CD1c-positive myeloid dendritic cell (primary cell): Measurements from ENCODE around the gene FAM13A.

ENCODE experiments used
- DNase-seq: peaks from one replicate; pipeline ENCODE4 v3.0.0-alpha.2; 2016; ENCODE audit errors: extremely low spot score

The FAM13A gene

DNA sequence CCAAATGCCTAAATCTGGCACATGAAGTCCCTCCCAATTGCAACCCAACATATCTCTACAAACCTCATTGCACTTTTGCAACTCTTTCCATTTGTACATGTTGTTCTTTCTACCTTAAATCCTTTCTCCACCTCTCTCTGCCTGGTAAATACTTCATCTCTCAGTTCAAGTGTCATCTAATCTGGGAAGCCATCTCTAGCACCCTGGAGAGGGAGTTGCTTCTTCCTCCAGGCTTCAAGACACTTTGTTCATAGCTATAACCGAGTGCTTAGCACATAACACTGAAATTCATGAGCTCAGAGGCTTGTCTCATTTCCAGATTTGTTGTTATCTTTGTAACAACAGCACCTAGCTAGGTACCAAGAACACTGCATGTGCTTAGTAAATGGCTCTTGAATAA lies 244.6 kb downstream of the FAM13A start:
- DNase-seq = no peak

DNA sequence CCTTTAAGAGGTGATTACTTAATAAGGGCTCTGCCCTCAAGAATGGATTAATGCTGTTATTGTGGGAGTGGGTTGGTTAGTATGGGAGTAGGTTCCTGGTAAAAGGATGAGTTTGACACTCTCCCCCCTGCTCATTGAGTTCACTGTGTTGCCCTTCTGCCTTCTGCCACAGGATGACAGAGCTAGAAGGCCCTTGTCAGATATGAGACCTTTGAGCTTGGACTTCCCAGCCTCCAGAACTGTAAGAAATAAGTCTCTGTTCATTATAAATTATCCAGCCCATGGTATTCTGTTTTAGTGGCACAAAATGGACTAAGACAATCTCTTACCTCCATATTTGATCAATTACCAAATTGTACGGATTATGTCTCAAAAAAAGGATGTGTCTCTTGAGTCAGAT lies 245.1 kb downstream of the FAM13A start:
- no peak for DNase-seq

- DNase-seq = no peak
Observed at GRCh38 chr4:88810325-88810724, 246.7 kb downstream of the FAM13A start.

GRCh38 chr4:88809576-88810219 lies 247.3 kb downstream of the FAM13A start:
- DNase-seq = no peak

- DNase-seq = no peak
Observed at GRCh38 chr4:88809101-88809500, 247.9 kb downstream of the FAM13A start.

- DNase-seq = no peak
Observed at GRCh38 chr4:88807499-88807898, 249.5 kb downstream of the FAM13A start.

GRCh38 chr4:88804234-88804633 lies 252.8 kb downstream of the FAM13A start:
- no peak for DNase-seq

GRCh38 chr4:88803600-88804096 lies 253.3 kb downstream of the FAM13A start:
- peak; percentile 72 for DNase-seq

DNA sequence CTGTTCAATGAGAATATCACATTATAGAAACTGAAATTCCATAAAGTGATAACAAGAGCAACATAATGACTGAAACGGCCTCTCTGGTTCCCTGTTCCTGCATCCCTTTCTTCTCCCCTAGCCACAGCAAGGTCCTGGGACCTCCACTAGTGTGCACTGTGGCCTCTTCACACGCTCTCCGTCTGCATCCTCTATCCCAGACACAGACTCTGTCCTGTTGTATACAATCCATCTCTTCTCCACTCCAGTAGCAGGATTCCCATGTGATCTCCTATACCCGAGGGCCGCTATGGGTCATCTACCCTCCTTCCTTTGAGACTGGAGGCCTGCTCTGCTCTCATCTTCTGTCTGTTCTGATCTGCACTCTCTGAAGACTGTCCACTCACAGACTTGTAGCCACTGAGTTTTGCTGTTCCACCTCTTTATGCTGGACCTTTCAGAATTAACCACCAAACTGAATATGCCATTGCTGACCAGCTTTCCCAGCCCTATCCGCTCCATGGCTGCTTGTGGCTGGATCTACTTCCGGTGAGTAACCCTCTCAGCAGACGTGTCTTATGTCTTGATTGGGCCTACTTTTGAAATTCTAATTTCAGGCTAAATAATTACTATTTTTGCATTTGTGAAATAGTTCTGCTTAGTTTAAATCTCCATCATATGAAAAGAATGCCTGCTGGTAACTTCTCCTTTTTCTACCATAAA lies 254.2 kb downstream of the FAM13A start:
- DNase-seq = peak; percentile 9

DNA sequence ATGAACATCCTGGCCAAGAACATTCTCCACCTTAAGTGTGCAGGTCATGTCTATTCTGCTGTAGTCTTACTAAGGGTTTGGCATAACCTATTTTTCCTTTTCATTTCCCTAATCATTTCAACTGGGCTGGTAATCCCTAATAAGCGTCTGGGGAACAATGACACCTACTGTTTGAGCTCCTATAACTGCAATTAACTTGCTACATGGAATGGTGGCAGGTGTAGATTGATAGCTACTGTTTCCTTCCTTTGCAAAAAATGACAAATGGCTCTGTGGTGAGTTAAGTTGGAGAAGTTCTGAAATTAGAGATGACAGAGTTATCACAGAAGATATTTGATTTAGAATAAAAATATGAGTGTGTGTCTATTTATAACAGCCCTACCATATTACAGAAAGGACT lies 254.8 kb downstream of the FAM13A start:
- no peak for DNase-seq

DNA sequence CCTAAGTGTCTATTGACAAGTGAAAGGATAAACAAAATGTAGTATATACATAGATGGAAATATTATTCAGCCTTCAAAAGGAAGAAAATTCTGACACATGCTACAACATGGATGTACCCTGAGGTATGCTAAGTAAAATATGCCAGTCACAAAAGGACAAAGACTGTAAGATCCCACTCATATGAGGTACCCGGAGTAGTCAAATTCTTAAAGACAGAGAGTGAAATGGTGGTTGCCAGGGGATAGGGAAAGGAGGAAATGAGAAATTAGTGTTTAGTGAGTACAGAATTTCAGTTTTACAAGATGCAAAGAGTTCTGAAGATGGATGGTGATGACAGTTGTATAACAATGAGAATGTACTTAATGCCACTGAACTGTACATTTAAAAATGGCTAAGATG lies 257.1 kb downstream of the FAM13A start:
- no peak for DNase-seq

- no peak for DNase-seq
Observed at GRCh38 chr4:88797725-88798124, 259.3 kb downstream of the FAM13A start.

GRCh38 chr4:88796545-88796944 lies 260.4 kb downstream of the FAM13A start:
- no peak for DNase-seq

DNA sequence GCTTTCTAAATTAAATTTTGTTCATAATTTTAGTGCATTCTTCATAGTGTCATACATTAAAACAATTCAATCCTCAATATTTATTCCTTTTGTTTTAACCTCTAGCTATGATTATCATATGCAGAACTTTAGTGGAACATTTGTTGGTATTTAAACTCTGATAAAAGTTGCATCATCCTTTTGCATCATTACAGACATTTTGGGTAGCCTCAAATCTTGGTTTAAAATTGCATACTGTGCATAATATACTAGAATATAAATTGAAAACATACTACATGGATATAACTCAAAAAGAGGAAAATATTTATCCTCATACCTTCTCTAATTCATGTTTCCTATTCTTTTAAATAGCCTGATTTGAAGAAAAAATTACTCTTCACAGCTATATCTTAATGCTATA lies 262.0 kb downstream of the FAM13A start:
- DNase-seq = no peak

DNA sequence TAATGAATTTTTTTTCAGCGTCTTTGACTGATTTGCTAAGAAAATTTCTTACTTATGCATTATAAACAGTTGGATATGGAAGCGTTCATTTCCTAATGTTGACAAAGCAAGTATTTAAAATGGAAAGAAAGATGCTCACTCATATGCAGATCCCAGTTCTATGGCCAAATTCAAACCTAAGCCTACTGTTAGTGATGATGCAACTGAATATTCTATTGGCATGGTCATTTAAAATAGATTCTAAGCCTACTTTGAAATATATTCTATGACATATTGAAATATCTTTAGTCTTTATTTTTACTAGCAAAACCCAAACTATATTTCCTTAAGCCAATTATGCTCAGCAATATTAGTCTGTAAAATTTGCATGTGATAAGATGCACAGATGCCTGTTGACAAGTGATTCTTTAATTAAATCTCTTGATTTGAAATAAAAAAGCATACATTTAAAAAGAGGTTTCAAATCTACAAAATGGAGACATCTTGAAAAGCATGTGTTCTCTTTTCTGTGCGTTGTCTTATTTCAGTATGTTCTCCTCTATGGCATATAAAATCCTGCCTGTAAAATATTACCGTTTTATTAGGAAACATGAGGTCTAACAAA lies 262.8 kb downstream of the FAM13A start:
- DNase-seq = no peak

- no peak for DNase-seq
Observed at GRCh38 chr4:88793475-88793874, 263.5 kb downstream of the FAM13A start.

GRCh38 chr4:88792821-88793220 lies 264.2 kb downstream of the FAM13A start:
- no peak for DNase-seq

DNA sequence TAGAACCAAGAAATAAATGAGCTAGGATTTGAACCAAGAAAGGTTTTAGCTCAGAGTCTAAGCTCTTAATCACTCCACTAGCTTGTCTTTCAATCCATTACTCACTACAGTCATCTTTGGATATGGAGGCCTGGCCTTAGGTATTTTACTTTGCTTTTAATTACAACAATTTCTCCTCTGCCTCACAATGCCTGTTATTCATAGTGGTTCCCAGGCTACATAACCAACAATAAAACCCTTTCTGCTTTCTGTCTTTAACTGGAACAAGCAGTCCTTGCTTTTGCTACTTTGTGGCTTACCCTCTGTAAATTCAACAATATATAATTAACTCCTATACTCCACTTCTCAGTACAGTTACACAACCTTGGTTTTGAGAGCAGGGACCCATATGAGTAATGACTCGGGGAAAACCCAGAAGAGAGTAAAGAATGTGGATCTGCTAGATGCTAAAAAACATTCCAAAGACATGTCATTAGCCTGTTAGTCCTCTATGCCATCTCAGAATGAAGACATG lies 264.7 kb downstream of the FAM13A start:
- DNase-seq = peak; percentile 4

DNA sequence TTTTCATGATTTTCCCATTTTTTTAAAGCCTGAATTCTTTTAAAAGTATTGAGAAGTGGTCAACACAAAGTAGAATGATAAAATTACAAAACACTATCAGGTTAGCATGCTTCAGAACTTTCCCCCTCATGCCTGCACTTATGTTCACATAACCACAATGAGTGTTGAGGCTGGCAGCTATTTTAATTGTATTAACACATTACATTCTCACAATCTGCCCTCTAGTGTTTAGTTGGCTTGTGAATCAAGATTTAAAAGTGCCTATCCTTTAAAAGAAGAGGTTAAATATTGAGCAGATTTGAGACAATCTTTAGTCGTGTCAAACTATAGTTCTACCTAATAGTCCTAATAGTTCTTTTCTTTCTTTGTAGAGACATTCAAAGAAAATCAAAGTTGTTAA lies 265.7 kb downstream of the FAM13A start:
- DNase-seq = no peak

- no peak for DNase-seq
Observed at GRCh38 chr4:88788895-88789294, 268.1 kb downstream of the FAM13A start.

DNA sequence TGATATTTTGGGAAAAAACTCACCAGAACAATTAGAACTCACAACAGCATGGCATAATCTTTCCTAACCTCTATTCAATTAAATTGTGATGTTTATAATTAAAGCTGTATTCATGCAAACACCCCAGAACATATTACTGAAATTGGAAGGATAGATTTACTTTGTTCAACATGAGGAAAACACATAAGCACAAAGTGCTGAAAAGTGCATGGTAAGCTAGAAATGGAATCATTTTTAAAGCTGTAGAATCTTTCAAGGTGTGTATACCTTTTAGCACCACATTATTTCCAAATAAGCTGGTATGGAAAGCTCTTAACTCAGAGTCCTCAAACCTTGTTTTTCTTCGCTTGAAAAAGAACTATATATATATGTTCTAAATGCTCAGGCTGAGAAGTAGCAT lies 268.6 kb downstream of the FAM13A start:
- no peak for DNase-seq

- DNase-seq = no peak
Observed at GRCh38 chr4:88786011-88786410, 271.0 kb downstream of the FAM13A start.

DNA sequence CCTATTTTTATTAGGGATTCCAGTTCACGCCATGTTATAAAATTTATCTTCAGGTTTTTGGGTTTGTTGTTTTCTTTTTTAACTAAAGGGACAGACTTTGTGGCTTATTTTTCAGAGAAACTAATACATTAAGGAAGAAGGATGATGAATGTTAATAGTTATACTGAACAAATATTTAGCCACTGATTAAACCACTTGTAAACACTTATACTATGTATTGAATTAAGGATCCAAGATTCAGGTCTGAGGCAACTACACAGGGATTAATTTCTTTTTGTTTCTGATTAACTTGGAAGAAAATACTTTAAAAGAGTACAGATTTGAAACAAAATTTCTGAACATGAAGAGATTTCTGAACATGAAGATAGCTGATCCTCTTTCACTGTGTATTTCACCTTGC lies 276.6 kb downstream of the FAM13A start:
- DNase-seq = no peak
